Small intestine (tissue), 7 donors: ENCODE results near the gene GNAS-AS1. TPM values are rescaled to one million over a fixed set of nuclear protein-coding genes. Genes with fewer than 3 reads are reported as not detected.
"Not testable (repeated sequence)": the region's sequence is repeated elsewhere in the genome, so short reads cannot be mapped to it uniquely, and the experiment has no call there.

Source experiments
- DNase-seq, 2 donors: peaks; one replicate each; pipeline versions ENCODE4 v3.0.0 to v3.0.0-alpha.2; 2013
- FAIRE-seq: peaks from 2 replicates; lab custom pipeline; 2012; peaks lifted over from hg19 to GRCh38; lab: Jason Lieb, UNC
- H3K27ac ChIP-seq, 3 donors: one replicate each; pipeline ENCODE4 v1.5.1; 2013; ENCODE audit warnings: low read length in 2 of 3, mild to moderate bottlenecking in 2 of 3, control low read depth in 1 of 3, inconsistent platforms in 1 of 3, low read depth in 1 of 3, moderate library complexity in 1 of 3
- H3K27me3 ChIP-seq, 3 donors: one replicate each; pipeline ENCODE4 v1.6.1; 2013; ENCODE audit warnings: low read length in 3 of 3, inconsistent platforms in 1 of 3; ENCODE audit not compliant: control insufficient read depth in 3 of 3, insufficient read depth in 3 of 3
- H3K36me3 ChIP-seq, 3 donors: one replicate each; pipeline ENCODE4 v1.6.1; 2013; ENCODE audit warnings: low read length in 3 of 3, inconsistent platforms in 1 of 3, low read depth in 1 of 3, mild to moderate bottlenecking in 1 of 3, moderate library complexity in 1 of 3; ENCODE audit not compliant: control insufficient read depth in 3 of 3, insufficient read depth in 2 of 3
- H3K4me1 ChIP-seq, 3 donors: one replicate each; pipeline ENCODE4 v1.6.1; 2013; ENCODE audit warnings: low read length in 2 of 3, inconsistent platforms in 1 of 3, low read depth in 1 of 3, mild to moderate bottlenecking in 1 of 3, moderate library complexity in 1 of 3; ENCODE audit not compliant: control insufficient read depth in 3 of 3, insufficient read depth in 2 of 3
- H3K4me3 ChIP-seq, 3 donors: one replicate each; pipeline ENCODE4 v1.5.1; 2013; ENCODE audit warnings: low read length in 3 of 3, control low read depth in 1 of 3, inconsistent platforms in 1 of 3, low read depth in 1 of 3, mild to moderate bottlenecking in 1 of 3, moderate library complexity in 1 of 3
- H3K9me3 ChIP-seq, 2 donors: one replicate each; pipeline ENCODE4 v1.6.1; 2013; ENCODE audit warnings: low read depth in 1 of 2, low read length in 1 of 2; ENCODE audit not compliant: control insufficient read depth in 2 of 2, insufficient read depth in 1 of 2
- WGBS, 3 donors: extraction: QIAGEN DNeasy Blood & Tissue Kit; methylation state at CpG; one replicate each; pipeline ENCODE4 v1.1.7; 2013; 5-methylcytosine and 5-hydroxymethylcytosine counted together
- polyA plus RNA-seq, 4 donors: library from polyadenylated mRNA; stranded (reverse) in 3 of 4; unstranded in 1 of 4; fragments of 200-250 nt in 3 of 4; fragments of 120-200 nt in 1 of 4; gene quantifications; one replicate each; pipeline versions ENCODE4 v1.2.1 to v1.2.3, GENCODE V29; 2013
- donor health status: healthy with polysubstance abuse.
- donor health status: control.
- donor health status: control.
- donor health status: Bipolar disorder and iron deficiency.
- donor health status: healthy.

The GNAS-AS1 gene
- polyA plus RNA-seq, 4 donors, result 0.37 to 0.38 TPM; not detected in 2

- 89 to 90% (median 90%) methylated on average over 6 of the region's 6 CpGs for WGBS, 3 donors
- not testable (repeated sequence) for H3K9me3 ChIP-seq, H3K36me3 ChIP-seq, H3K4me3 ChIP-seq, FAIRE-seq, H3K27ac ChIP-seq, H3K27me3 ChIP-seq, H3K4me1 ChIP-seq, DNase-seq
These were observed 30.2 kb downstream of the GNAS-AS1 start for GRCh38 chr20:58820515-58820914.

- H3K4me1 ChIP-seq, result no peaks in the 10 kb centered on the region
- no peak overlapping the region for H3K4me3 ChIP-seq
- no peaks in the 10 kb centered on the region for H3K36me3 ChIP-seq
- H3K9me3 ChIP-seq, result peaks cover 0 to 2% of the 10 kb centered on the region in 2 donors
- no peak overlapping the region for H3K27ac ChIP-seq
- H3K27me3 ChIP-seq, result no peaks in the 10 kb centered on the region
- DNase-seq (no peak), FAIRE-seq (no peak)
- 94 to 98% (median 95%) methylated on average over 13 of the region's 13 CpGs for WGBS, 3 donors
These were observed 30.8 kb downstream of the GNAS-AS1 start for GRCh38 chr20:58819921-58820320.

DNA sequence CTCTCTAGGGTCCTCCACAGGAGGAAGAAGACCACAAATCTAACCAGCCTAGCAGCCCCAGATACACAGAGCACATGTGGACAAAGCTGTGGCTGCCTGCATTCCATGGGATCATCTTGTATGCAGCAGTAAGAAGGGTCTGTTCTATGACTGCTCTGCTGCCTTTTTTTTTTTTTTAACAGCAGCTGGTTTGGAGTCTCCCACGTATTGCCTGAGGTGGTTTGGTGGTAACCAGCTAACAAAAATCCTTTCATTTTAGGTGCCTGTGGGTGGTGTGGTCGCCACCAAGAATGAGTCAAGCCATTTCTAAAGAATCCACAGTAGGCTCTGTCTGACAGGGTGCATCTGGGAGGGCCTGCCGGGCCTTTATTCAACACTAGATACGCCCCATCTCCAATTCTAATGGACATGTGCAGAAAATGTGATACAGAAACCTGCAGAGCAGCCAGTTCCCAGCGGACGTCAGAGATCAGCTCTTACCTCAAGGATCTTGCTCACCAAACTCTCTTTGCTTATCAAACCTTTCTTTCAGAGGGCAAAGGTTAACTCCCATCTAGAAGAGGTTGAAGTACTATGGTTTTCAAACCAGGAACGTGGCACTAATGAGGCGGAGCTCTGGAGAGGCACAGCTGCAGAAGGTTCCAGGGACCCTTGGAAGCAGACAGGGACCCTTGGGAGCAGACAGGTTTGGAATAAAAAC lies 32.0 kb downstream of the GNAS-AS1 start:
- no peaks in the 10 kb centered on the region for H3K27me3 ChIP-seq
- H3K36me3 ChIP-seq, result no peaks in the 10 kb centered on the region
- DNase-seq (peak; percentile 8 to 59), FAIRE-seq (no peak)
- WGBS, 3 donors, result 43 to 63% (median 54%) methylated on average over 8 of the region's 8 CpGs
- H3K9me3 ChIP-seq, result peaks cover 0 to 2% of the 10 kb centered on the region in 2 donors
- H3K27ac ChIP-seq, result no peak overlapping the region
- no peaks in the 10 kb centered on the region for H3K4me1 ChIP-seq
- H3K4me3 ChIP-seq, result no peak overlapping the region

DNA sequence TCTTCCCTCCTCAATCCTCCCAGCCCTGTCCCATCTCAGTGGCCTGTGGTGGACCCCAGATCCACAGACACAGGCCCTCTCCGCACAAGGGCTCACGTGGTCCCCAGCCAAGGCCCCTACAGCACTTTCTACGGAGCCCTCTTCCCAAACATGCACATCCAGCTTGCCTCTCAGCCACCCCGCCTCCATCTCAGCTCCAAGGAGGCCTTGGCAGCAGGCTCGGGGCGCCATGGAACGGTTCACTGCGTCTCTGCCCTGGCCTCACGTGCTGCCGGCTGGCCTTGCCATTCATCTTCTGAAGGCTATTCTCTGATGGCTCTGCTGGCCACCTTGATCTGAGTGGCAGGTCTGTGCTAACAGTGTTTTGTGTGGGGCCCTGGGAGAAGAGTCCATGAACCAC lies 33.0 kb downstream of the GNAS-AS1 start:
- Histone ChIP-seq H3K27ac (no peak overlapping the region), H3K9me3 (peaks cover 0 to 2% of the 10 kb centered on the region in 2 donors), H3K4me1 (no peaks in the 10 kb centered on the region), H3K27me3 (no peaks in the 10 kb centered on the region), H3K4me3 (no peak overlapping the region), H3K36me3 (no peaks in the 10 kb centered on the region)
- FAIRE-seq (no peak), DNase-seq (no peak)
- WGBS, 3 donors, result 90 to 95% (median 95%) methylated on average over 10 of the region's 10 CpGs

DNA sequence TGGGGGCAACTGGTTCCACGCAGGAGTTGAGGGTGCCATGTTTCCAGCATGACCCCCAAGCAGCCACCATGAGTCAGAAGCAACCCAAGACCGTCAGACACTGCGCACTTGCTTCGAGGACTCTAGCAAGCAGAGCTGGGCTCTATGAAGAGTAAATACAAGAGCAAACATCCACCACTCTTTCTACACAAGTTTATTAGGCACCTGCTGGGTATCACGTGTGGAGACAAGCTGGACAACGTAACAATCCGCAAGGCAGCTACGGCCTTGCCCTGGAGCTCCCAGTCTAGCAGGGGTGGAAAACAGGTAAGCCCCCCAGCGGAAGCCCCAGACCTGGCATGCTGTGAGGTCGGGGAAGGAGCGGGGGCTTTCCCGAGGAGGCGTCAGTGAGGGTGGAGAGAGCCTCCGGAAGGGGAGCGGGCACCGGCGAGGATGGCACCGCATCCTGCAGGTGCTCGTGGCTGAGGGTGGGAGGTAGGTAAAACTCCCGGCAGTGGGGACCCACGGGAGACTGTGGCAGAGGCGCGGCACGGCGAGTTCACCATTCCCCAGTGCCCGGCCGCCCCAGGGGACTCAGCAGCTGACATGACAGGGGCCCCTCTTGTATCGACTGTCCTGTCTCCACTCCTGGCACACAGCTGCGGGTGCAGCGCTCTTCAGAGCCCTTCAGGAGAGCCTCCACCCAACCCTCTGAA lies 33.6 kb downstream of the GNAS-AS1 start:
- no peaks in the 10 kb centered on the region for H3K27me3 ChIP-seq
- no peaks in the 10 kb centered on the region for H3K36me3 ChIP-seq
- WGBS, 3 donors, result 90 to 92% (median 90%) methylated on average over 30 of the region's 30 CpGs
- no peak for DNase-seq
- no peak overlapping the region for H3K27ac ChIP-seq
- no peak overlapping the region for H3K4me3 ChIP-seq
- FAIRE-seq, result no peak
- no peaks in the 10 kb centered on the region for H3K4me1 ChIP-seq
- peaks cover 0 to 2% of the 10 kb centered on the region in 2 donors for H3K9me3 ChIP-seq

- peaks cover 0 to 2% of the 10 kb centered on the region in 2 donors for H3K9me3 ChIP-seq
- H3K4me3 ChIP-seq, result no peak overlapping the region
- no peaks in the 10 kb centered on the region for H3K27me3 ChIP-seq
- no peak overlapping the region for H3K27ac ChIP-seq
- no peaks in the 10 kb centered on the region for H3K36me3 ChIP-seq
- 91 to 96% (median 95%) methylated on average over 9 to 10 of the region's 10 CpGs for WGBS, 3 donors
- FAIRE-seq, result no peak
- no peaks in the 10 kb centered on the region for H3K4me1 ChIP-seq
- no peak for DNase-seq
These were observed 34.7 kb downstream of the GNAS-AS1 start for GRCh38 chr20:58816051-58816450.

GRCh38 chr20:58815448-58815847 lies 35.3 kb downstream of the GNAS-AS1 start:
- Histone ChIP-seq H3K4me1 (no peaks in the 10 kb centered on the region), H3K9me3 (no peaks in the 10 kb centered on the region), H3K27ac (no peak overlapping the region), H3K4me3 (no peak overlapping the region), H3K36me3 (no peaks in the 10 kb centered on the region), H3K27me3 (no peaks in the 10 kb centered on the region)
- 75 to 80% (median 76%) methylated on average over 11 of the region's 11 CpGs for WGBS, 3 donors
- DNase-seq (no peak), FAIRE-seq (no peak)

DNA sequence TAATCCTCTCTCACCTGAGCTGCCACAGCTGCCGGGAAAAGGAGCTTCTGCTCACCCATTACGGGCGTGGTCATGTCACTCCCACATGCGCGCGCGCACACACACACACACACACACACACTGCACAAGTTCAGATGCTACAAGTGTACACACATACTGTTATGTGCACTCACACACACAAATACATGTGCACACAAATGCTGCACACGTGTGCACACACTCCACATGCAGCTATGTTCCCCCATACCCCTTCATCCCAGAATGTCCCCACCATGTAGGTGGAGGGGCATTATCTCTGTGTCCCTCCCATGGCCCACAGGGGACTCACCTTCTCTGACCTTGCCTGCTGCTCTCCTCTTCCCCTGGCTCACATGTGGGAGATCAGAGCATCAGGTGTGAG lies 37.3 kb downstream of the GNAS-AS1 start:
- no peaks in the 10 kb centered on the region for H3K27me3 ChIP-seq
- no peaks in the 10 kb centered on the region for H3K9me3 ChIP-seq
- no peaks in the 10 kb centered on the region for H3K36me3 ChIP-seq
- DNase-seq, result no peak
- FAIRE-seq, result no peak
- 63 to 86% (median 80%) methylated on average over 8 of the region's 8 CpGs for WGBS, 3 donors
- H3K4me3 ChIP-seq, result no peak overlapping the region
- no peak overlapping the region for H3K27ac ChIP-seq
- H3K4me1 ChIP-seq, result no peaks in the 10 kb centered on the region
